Fibroblast of lung (primary cell): ENCODE measurements around the gene ATG2A. TPM values are rescaled to one million over a fixed set of nuclear protein-coding genes. Genes with fewer than 3 reads are reported as not detected.

Experiments
- DNase-seq, 2 donors: peaks; one replicate each; pipeline versions ENCODE4 v3.0.0 to v3.0.0-alpha.2; 2010; ENCODE audit warnings: low read depth in 2 of 2
- H2AFZ ChIP-seq: 2 replicates; pipeline ENCODE4 v1.5.1; 2012; ENCODE audit warnings: low read length, control low read depth, inconsistent platforms
- H3K27ac ChIP-seq: 2 replicates; pipeline ENCODE4 v1.5.1; 2011; ENCODE audit warnings: low read length, control low read depth; ENCODE audit not compliant: insufficient read depth
- H3K27me3 ChIP-seq: 2 replicates; pipeline ENCODE4 v1.5.1; 2011; ENCODE audit warnings: mild to moderate bottlenecking, low read length; ENCODE audit not compliant: control insufficient read depth, insufficient read depth
- H3K36me3 ChIP-seq: 2 replicates; pipeline ENCODE4 v1.5.1; 2011; ENCODE audit warnings: low read length; ENCODE audit not compliant: control insufficient read depth, insufficient read depth
- H3K4me1 ChIP-seq: 2 replicates; pipeline ENCODE4 v1.5.1; 2011; ENCODE audit warnings: low read length; ENCODE audit not compliant: control insufficient read depth, insufficient read depth; ENCODE audit errors: extremely low read depth
- H3K4me2 ChIP-seq: 2 replicates; pipeline ENCODE4 v1.5.1; 2011; ENCODE audit warnings: low read length, control low read depth; ENCODE audit not compliant: insufficient read depth; ENCODE audit errors: extremely low read depth
- H3K4me3 ChIP-seq, 4 experiments: fragments of 200-600 bp in 1 of 4; sonication (generic) in 1 of 4; replicated peaks in 1 of 4; 2 replicates each; pipeline ENCODE4 v1.5.1; 2011 to 2016; ENCODE audit warnings: low read length in 4 of 4, low read depth in 3 of 4, mild to moderate bottlenecking in 3 of 4, control low read depth in 2 of 4, inconsistent platforms in 1 of 4, mixed read lengths in 1 of 4; ENCODE audit not compliant: insufficient read depth in 1 of 4; ENCODE audit errors: control extremely low read depth in 1 of 4
- H3K79me2 ChIP-seq: 2 replicates; pipeline ENCODE4 v1.5.1; 2012; ENCODE audit warnings: mild to moderate bottlenecking, low read length, inconsistent platforms; ENCODE audit not compliant: control insufficient read depth, insufficient read depth
- H3K9ac ChIP-seq: 2 replicates; pipeline ENCODE4 v1.5.1; 2011; ENCODE audit warnings: mild to moderate bottlenecking, low read length, control low read depth; ENCODE audit not compliant: insufficient read depth
- H3K9me3 ChIP-seq: 2 replicates; pipeline ENCODE4 v1.5.1; 2012; ENCODE audit warnings: low read depth, low read length; ENCODE audit not compliant: control insufficient read depth, insufficient read depth
- H4K20me1 ChIP-seq: 2 replicates; pipeline ENCODE4 v1.5.1; 2011; ENCODE audit warnings: low read length; ENCODE audit not compliant: control insufficient read depth, insufficient read depth; ENCODE audit errors: extremely low read depth
- EZH2 ChIP-seq: IDR thresholded peaks from 2 replicates; pipeline ENCODE4 v1.5.1; 2012; ENCODE audit warnings: low read length, control low read depth, mild to moderate bottlenecking; ENCODE audit errors: missing control alignments
- polyA plus RNA-seq, 2 donors: library from polyadenylated mRNA; depleted of rRNA in 1 of 2; stranded (reverse) in 1 of 2; unstranded in 1 of 2; fragments of >200 nt; gene quantifications; 2 replicates each; pipeline ENCODE4 v1.2.1, GENCODE V29; 2011 to 2012; ENCODE audit warnings: missing spikeins in 1 of 2
- total RNA-seq: library from RNA; depleted of rRNA; stranded (reverse); fragments of >200 nt; gene quantifications from 2 replicates; pipeline ENCODE4 v1.2.1, GENCODE V29; 2014
- TF ChIP-seq, protein P1 (sequence below), 2 donors: IDR thresholded peaks in 1 of 2; conservative IDR thresholded peaks in 1 of 2; 1 replicate in 1 of 2; 2 replicates in 1 of 2; pipeline ENCODE4 v1.5.1; 2011 to 2012; ENCODE audit warnings: low read length in 2 of 2, control low read depth in 1 of 2, inconsistent platforms in 1 of 2, low read depth in 1 of 2, mild to moderate bottlenecking in 1 of 2

Gene ATG2A
- total and polyA plus RNA-seq, 2 donors (not counting 1 experiment from before 2014, with no cell fraction given): 3.1 to 9.9 TPM

DNA sequence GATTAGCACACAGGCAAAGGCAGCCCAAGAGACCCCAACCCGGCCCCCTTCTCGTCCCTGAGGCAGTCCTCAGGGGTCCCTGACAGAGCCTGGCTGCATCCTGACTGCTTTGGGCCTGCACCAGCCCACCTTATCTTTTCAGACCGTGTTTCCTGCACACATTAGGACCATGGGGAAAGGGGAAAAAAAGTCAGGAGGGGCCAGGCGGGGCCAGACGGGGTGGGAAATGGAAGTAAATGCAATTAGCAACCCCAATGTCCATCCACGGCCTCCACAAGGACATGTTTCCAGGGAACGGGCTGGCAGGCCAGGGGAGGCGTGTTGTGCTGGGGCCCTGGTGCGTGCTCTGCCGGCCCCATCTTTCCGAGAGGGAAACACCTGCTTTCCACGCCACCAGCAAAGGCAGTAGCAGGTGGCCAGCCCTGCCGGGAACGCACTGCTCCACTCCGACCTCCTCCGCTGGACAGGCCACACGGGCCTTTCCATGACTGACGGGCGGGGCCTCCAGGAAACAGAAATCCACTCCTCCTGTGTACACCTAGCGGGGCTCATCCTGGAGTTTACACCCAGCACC lies 46.0 kb downstream of the ATG2A start:
- peak overlapping the region; percentile 82 for H3K27ac ChIP-seq
- H3K9me3 ChIP-seq: no peaks in the 10 kb centered on the region
- DNase-seq: no peak
- no peak for TF ChIP-seq EZH2
- TF ChIP-seq, protein P1, sequence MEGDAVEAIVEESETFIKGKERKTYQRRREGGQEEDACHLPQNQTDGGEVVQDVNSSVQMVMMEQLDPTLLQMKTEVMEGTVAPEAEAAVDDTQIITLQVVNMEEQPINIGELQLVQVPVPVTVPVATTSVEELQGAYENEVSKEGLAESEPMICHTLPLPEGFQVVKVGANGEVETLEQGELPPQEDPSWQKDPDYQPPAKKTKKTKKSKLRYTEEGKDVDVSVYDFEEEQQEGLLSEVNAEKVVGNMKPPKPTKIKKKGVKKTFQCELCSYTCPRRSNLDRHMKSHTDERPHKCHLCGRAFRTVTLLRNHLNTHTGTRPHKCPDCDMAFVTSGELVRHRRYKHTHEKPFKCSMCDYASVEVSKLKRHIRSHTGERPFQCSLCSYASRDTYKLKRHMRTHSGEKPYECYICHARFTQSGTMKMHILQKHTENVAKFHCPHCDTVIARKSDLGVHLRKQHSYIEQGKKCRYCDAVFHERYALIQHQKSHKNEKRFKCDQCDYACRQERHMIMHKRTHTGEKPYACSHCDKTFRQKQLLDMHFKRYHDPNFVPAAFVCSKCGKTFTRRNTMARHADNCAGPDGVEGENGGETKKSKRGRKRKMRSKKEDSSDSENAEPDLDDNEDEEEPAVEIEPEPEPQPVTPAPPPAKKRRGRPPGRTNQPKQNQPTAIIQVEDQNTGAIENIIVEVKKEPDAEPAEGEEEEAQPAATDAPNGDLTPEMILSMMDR (conservative IDR thresholded peaks at IDR 0.05 in 1 of 2, IDR thresholded peaks at IDR 0.05 in 1 of 2; ENCODE audit: low read depth in 1 of 2, low read length in 2 of 2): no peak
- peak overlapping the region; percentile 41 for H3K9ac ChIP-seq
- no peaks in the 10 kb centered on the region for H4K20me1 ChIP-seq
- H3K4me2 ChIP-seq: peak overlapping the region; percentile 78
- H3K27me3 ChIP-seq: no peaks in the 10 kb centered on the region
- H3K4me3 ChIP-seq: peak overlapping the region in 1 of 4 experiments; percentile 37
- H2AFZ ChIP-seq: no peak overlapping the region
- peaks cover 52% of the 10 kb centered on the region for H3K4me1 ChIP-seq
- H3K36me3 ChIP-seq: peaks cover 26% of the 10 kb centered on the region
- peaks cover 89% of the 10 kb centered on the region for H3K79me2 ChIP-seq

DNA sequence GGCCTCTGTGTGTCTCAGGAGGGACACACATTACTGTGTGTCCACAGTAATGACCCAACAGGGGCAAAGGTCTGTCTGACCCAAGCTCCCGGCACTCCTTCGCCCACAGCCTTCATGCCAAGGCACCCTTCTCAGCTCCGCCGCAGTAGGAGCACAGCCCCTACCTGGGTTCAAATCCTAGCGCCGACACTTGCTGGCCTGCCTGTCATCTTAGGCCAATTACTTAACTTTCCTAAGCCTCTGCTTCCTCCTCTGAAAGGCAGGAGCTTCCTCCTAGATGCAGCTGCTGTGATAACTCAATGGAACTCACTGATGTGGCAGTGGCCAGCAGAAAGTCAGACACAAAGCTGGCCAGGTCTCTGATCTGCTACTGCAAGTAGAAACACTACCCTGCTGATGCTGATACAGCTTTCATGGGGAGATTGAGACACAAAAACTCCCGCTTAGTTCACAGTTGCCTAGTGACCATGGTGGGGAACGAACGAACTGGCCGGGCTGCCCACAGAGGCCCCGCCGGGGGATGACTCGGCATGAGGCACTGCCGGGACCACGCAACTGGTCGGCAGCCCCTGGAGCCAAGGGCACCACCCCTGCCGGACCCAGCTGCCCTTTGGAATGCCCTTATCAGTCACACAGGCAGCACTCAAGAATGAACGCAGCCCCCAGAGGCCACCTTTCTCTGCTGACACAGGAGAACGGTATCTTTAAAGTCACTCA lies 46.7 kb downstream of the ATG2A start:
- Histone ChIP-seq H3K79me2 (peaks cover 83% of the 10 kb centered on the region), H3K36me3 (peaks cover 23% of the 10 kb centered on the region), H3K4me2 (peak overlapping the region; percentile 78), H3K27me3 (no peaks in the 10 kb centered on the region), H3K4me3 (peak overlapping the region in 2 of 4 experiments; percentile 11 to 37), H3K9me3 (no peaks in the 10 kb centered on the region), H2AFZ (no peak overlapping the region), H3K9ac (peak overlapping the region; percentile 41), H3K27ac (peak overlapping the region; percentile 82), H4K20me1 (no peaks in the 10 kb centered on the region), H3K4me1 (peaks cover 53% of the 10 kb centered on the region)
- TF ChIP-seq EZH2: no peak
- TF ChIP-seq, protein P1 (conservative IDR thresholded peaks at IDR 0.05 in 1 of 2, IDR thresholded peaks at IDR 0.05 in 1 of 2; ENCODE audit: low read depth in 1 of 2, low read length in 2 of 2): no peak
- peak; percentile 66 to 81 for DNase-seq

DNA sequence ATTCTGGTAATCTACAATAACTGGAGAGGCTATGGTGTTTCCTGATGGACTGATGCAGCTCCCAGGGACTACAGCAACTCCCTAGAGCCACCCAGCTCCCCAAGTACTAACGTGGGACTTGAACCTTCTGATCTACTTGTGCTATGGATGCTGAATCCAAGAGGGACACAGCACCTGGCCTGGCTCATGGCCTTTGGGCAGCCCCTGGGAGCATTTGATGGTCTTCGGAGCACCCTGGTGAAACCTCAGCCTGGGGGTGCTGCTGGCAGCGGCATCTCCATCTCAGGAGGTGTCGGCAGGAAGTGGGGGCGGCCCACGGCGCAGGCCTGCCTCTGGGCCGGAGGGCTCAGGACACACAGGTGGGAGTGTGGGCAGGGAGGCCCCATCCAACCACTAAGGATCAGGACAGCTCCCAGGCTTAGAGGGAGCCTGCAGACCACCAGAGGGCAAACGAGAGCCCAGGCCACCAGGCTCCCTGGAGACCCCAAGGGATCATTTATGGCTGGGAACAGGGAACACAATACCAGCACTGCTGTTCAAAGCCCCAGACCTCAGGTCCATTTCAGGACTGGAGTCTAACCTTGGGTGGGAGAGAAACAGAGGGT lies 47.3 kb downstream of the ATG2A start:
- Histone ChIP-seq H3K27ac (peak overlapping the region; percentile 82), H3K9ac (peak overlapping the region; percentile 48), H3K27me3 (no peaks in the 10 kb centered on the region), H3K36me3 (peaks cover 20% of the 10 kb centered on the region), H3K79me2 (peaks cover 82% of the 10 kb centered on the region), H3K4me3 (peak overlapping the region in 1 of 4 experiments; percentile 37), H3K9me3 (no peaks in the 10 kb centered on the region), H3K4me1 (peaks cover 60% of the 10 kb centered on the region), H4K20me1 (no peaks in the 10 kb centered on the region), H2AFZ (no peak overlapping the region), H3K4me2 (peak overlapping the region; percentile 78)
- TF ChIP-seq, protein P1 (conservative IDR thresholded peaks at IDR 0.05 in 1 of 2, IDR thresholded peaks at IDR 0.05 in 1 of 2; ENCODE audit: low read depth in 1 of 2, low read length in 2 of 2): peak; percentile 11 to 43
- TF ChIP-seq EZH2: no peak
- DNase-seq: no peak
